ENCODE results near the gene ISYNA1. TPM values are rescaled to one million over a fixed set of nuclear protein-coding genes. Genes with fewer than 3 reads are reported as not detected.

Gene ISYNA1
- total and polyA plus RNA-seq, 2 of the 13 experiments (the other 11 are each of a cell fraction or from before 2014, with no cell fraction given), result 29.6 to 48.5 TPM

DNA sequence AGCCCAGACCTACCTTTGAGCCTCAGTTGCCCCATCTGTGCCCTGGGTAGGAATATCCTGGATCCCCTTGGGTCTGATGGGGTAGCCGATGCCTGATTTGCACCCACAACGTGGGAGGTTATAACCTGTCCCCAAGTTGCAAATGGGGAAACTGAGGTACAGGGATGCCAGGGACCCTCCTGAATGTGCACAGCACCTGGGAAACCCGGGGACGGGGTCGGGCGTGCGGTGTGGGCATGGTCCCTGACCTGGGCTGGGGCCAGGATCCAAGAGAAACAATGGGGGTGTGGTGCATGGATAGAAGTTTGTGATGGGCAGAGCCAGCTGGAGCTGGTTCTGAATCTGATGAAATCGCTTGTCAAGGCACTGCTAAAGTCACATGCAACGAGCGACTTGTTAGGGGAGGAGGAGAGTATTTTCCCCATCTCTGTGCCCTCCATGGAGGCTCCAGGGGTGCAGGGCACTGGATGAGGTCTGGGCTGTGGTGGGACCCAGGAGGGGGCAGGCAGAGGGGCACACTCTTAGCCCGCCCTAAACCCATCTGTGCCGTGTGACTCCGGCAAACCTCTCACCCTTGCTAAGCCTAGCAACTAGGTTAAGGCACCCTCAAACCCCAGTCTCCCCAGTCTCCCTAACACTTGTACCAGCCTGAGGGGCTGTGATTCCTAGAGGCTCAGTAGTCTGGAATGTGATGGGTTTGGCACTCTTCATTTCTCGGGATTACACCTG is 51.2 kb downstream of the ISYNA1 start (continued):
- TF ChIP-seq ZNF136 (CRISPR knock-in tag; IDR thresholded peaks at IDR 0.05; ENCODE audit: low read depth) (peak; percentile 7; the same call in 1 of the 2 replicates), KLF6 (CRISPR knock-in tag; IDR thresholded peaks at IDR 0.05) (0 out of 2 replicates have a peak, but pooled peaks have one; percentile 9), ZFP36L1 (CRISPR knock-in tag; IDR thresholded peaks at IDR 0.05) (0 out of 2 replicates have a peak, but pooled peaks have one; percentile 46), ZNF687 (CRISPR knock-in tag; IDR thresholded peaks at IDR 0.05) (0 out of 2 replicates have a peak, but pooled peaks have one; percentile 29), POLR2AphosphoS5 (IDR thresholded peaks at IDR 0.05; ENCODE audit: low read depth, low read length) (peak; percentile 61), SNAI1 (CRISPR knock-in tag; IDR thresholded peaks at IDR 0.05; ENCODE audit: borderline replicate concordance) (peak; percentile 58; the same call in 1 of the 2 replicates), CCAR2 (optimal IDR thresholded peaks at IDR 0.05; ENCODE audit: low read depth, low read length) (no peak), RBM39 (IDR thresholded peaks at IDR 0.05; ENCODE audit: low read depth, low read length, poor library complexity, severe bottlenecking) (peak; percentile 67), ZNF773 (CRISPR knock-in tag; IDR thresholded peaks at IDR 0.05; ENCODE audit: borderline replicate concordance) (peak; percentile 11; the same call in 1 of the 2 replicates), POLR2A (IDR thresholded peaks at IDR 0.05; ENCODE audit: insufficient read depth in 1 of 2, low read depth in 2 of 2, low read length in 2 of 2) (peak in 1 of 2 experiments; percentile 64; a peak in 3 of 4 replicates), ATF7 (IDR thresholded peaks at IDR 0.05) (no peak), ATF7 (CRISPR knock-in tag; IDR thresholded peaks at IDR 0.05) (0 out of 2 replicates have a peak, but pooled peaks have one; percentile 16), SALL1 (CRISPR knock-in tag; IDR thresholded peaks at IDR 0.05) (no peak), HNRNPH1 (optimal IDR thresholded peaks at IDR 0.05; ENCODE audit: low read depth, low read length) (peak; percentile 19), SIN3A (IDR thresholded peaks at IDR 0.05; ENCODE audit: borderline replicate concordance, low read depth, low read length) (0 out of 2 replicates have a peak, but pooled peaks have one; percentile 34), TFAP4 (IDR thresholded peaks at IDR 0.05; ENCODE audit: borderline replicate concordance, low read depth) (0 out of 2 replicates have a peak, but pooled peaks have one; percentile 8), SP2 (CRISPR knock-in tag; IDR thresholded peaks at IDR 0.05) (0 out of 2 replicates have a peak, but pooled peaks have one; percentile 35), POLR2G (IDR thresholded peaks at IDR 0.05; ENCODE audit: low read depth, low read length) (peak; percentile 78)
- TF ChIP-seq, protein P1, sequence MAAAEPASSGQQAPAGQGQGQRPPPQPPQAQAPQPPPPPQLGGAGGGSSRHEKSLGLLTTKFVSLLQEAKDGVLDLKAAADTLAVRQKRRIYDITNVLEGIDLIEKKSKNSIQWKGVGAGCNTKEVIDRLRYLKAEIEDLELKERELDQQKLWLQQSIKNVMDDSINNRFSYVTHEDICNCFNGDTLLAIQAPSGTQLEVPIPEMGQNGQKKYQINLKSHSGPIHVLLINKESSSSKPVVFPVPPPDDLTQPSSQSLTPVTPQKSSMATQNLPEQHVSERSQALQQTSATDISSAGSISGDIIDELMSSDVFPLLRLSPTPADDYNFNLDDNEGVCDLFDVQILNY (CRISPR knock-in tag; conservative IDR thresholded peaks at IDR 0.05), result no peak
- TF ChIP-seq, protein P2, sequence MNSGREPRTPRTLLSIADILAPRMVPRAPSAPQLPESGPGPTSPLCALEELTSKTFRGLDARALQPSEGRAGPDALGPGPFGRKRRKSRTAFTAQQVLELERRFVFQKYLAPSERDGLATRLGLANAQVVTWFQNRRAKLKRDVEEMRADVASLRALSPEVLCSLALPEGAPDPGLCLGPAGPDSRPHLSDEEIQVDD (CRISPR knock-in tag; IDR thresholded peaks at IDR 0.05; ENCODE audit: borderline replicate concordance), result no peak
